ENCODE data around the gene WNT10A.

GRCh38 chr2:218839888-218840287 is 40.8 kb upstream of the WNT10A start:
- no peak for TF ChIP-seq CTCF (IDR thresholded peaks at IDR 0.05)
- no peak for TF ChIP-seq EZH2 (IDR thresholded peaks at IDR 0.05; ENCODE audit: borderline replicate concordance, insufficient read depth, low read depth, low read length, poor library complexity, severe bottlenecking)
